ENCODE measurements around the gene VASP. TPM values are rescaled to one million over a fixed set of nuclear protein-coding genes. Genes with fewer than 3 reads are reported as not detected.
A peak's percentile ranks its signal among the peaks of the same experiment; 100 is the strongest.

Gene VASP
- total and polyA plus RNA-seq, 2 donors (not counting 3 experiments of a cell fraction or from before 2014, with no cell fraction given), result 94.3 to 154 TPM

GRCh38 chr19:45498411-45499195 is 8.7 kb upstream of the VASP start, which contains the start of gene PPM1N:
TSS of gene PPM1N (plus strand) at chr19:45498443. CDS start at chr19:45498473, 30 bp downstream.
- FAIRE-seq (peak; percentile 43), DNase-seq (ENCODE audit: low read depth, low spot score) (no peak)
- H3K9ac ChIP-seq (replicated peaks; ENCODE audit: extremely low read depth, insufficient read depth, low read length), result no peak within 1 kb of the TSS
- H3K9me3 ChIP-seq (replicated peaks; ENCODE audit: control insufficient read depth, insufficient read depth, low read length), result no peaks in the 10 kb centered on the region
- BruUV-seq (replicated peaks), result no TSS peak
- H3K4me2 ChIP-seq (ENCODE audit: insufficient read depth, low read length), result peak within 1 kb of the TSS; percentile 54
- intact Hi-C loops (cut with micrococcal nuclease) (no loop called here), dilution Hi-C loops (cut with MboI; ENCODE audit: extremely low pct_ligation_motif_present, low sequenced_read_pairs) (no loop called here)
- H3K4me3 ChIP-seq (replicated peaks in 1 of 3; ENCODE audit: insufficient read depth in 1 of 3, low read depth in 1 of 3, low read length in 3 of 3), result peak within 1 kb of the TSS in 2 of 3 experiments; percentile 19 to 30
- H3K27me3 ChIP-seq (ENCODE audit: control insufficient read depth in 2 of 2, insufficient read depth in 2 of 2, low read length in 2 of 2), result peaks cover 8 to 16% of the 10 kb centered on the region in 2 experiments
- ChIA-PET POLR2A (interaction anchor here (0.6 kb wide), 1 partner anchor 272 kb away, joined by 4 read pairs; no protein-coding TSS in a partner anchor), CTCF (interaction anchor here (0.7 to 4.3 kb wide), 5 partner anchors 10 to 144 kb away, joined by 3 to 45 read pairs (median 6); no protein-coding TSS in a partner anchor)
- H3K79me2 ChIP-seq (ENCODE audit: control insufficient read depth, insufficient read depth, low read length), result no peaks in the 10 kb centered on the region
- H3K36me3 ChIP-seq (ENCODE audit: control insufficient read depth in 2 of 2, extremely low read depth in 1 of 2, insufficient read depth in 2 of 2, low read length in 2 of 2), result no peaks in the 10 kb centered on the region
- no peaks in the 10 kb centered on the region for H4K20me1 ChIP-seq (replicated peaks; ENCODE audit: control insufficient read depth, extremely low read depth, insufficient read depth, low read length)
- peaks cover 16% of the 10 kb centered on the region for H3K4me1 ChIP-seq (ENCODE audit: control insufficient read depth, extremely low read depth, insufficient read depth, low read length)
- H2AFZ ChIP-seq (ENCODE audit: low read depth, low read length), result peak within 1 kb of the TSS; percentile 76
- no peaks in the 10 kb centered on the region for H3K9me1 ChIP-seq (replicated peaks; ENCODE audit: control insufficient read depth, extremely low read depth, insufficient read depth, low read length)
- no peak for TF ChIP-seq GATA2 (IDR thresholded peaks at IDR 0.05; ENCODE audit: insufficient read depth, insufficient read length, low read depth, low read length)
- TF ChIP-seq JUN (IDR thresholded peaks at IDR 0.05; ENCODE audit: borderline replicate concordance, insufficient read depth, insufficient read length, low read depth), result no peak
- no peak for TF ChIP-seq FOS (IDR thresholded peaks at IDR 0.05; ENCODE audit: borderline replicate concordance, insufficient read depth, low read length)
- no peak for TF ChIP-seq MYC (IDR thresholded peaks at IDR 0.05; ENCODE audit: low read depth, low read length)
- TF ChIP-seq POLR2AphosphoS5 (IDR thresholded peaks at IDR 0.05; ENCODE audit: insufficient read depth, low read depth, low read length), result peak; percentile 33
- no peak for TF ChIP-seq MAX (IDR thresholded peaks at IDR 0.05; ENCODE audit: insufficient read depth, insufficient read length)
- TF ChIP-seq CTCF (IDR thresholded peaks at IDR 0.05; ENCODE audit: extremely low read depth in 1 of 2, insufficient read depth in 1 of 2, low read depth in 1 of 2, low read length in 2 of 2), result peak; percentile 12 to 19
- no peak for TF ChIP-seq POLR2A (IDR thresholded peaks at IDR 0.05; ENCODE audit: low read depth, low read length)
- TF ChIP-seq EZH2 (IDR thresholded peaks at IDR 0.05; ENCODE audit: borderline replicate concordance, low read depth, low read length, severe bottlenecking), result peak; percentile 41
- no peak within 1 kb of the TSS for H3K27ac ChIP-seq (ENCODE audit: insufficient read depth, low read depth, low read length)
